T-helper 2 cell (primary cell): Measurements from ENCODE around the gene PKP4.
"Not testable (repeated sequence)": the region's sequence is repeated elsewhere in the genome, so short reads cannot be mapped to it uniquely, and the experiment has no call there.

Experiments used
- DNase-seq, 5 experiments: peaks; one replicate each; pipeline versions ENCODE4 v3.0.0 to v3.0.0-alpha.2; 2012 to 2022

The PKP4 gene

DNA sequence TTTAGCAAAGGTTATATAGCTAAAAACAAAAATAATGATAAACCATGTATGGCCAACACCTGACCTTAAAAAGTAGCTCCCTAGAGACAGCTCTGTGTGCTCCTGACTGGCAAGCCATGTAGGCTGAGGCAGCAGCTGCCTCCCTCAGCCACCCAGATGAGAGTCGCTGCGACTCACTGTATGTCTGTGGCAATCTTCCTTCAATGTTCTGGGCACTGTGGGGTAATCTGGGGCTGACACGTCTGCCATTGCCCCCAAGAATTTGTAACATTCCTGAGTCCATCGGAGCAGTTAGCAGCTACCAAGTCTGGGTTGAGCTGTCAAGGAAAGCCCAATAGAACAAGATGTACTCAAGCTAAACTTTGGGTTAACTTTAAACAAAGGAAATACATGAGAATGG lies 232.0 kb downstream of the PKP4 start:
- no peak for DNase-seq

DNA sequence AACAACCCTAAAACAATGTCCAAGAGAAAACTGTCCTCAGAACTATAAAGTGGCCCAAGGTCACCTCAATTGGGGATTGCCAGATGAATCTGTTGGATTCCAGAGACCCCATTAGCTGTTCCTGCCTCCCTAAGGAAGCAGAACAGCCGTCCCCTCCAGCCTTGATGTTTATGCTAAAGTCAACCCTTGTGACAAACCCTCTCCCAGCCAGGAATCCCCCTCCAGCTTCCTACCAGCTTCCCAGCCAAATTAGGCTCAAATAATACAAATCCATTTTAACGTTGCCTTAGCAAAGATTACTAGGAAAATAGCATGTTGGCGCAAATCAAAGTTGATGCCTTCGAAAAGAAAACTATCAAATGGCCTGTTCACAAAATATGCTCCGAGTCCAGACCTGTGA lies 232.6 kb downstream of the PKP4 start:
- no peak for DNase-seq

DNA sequence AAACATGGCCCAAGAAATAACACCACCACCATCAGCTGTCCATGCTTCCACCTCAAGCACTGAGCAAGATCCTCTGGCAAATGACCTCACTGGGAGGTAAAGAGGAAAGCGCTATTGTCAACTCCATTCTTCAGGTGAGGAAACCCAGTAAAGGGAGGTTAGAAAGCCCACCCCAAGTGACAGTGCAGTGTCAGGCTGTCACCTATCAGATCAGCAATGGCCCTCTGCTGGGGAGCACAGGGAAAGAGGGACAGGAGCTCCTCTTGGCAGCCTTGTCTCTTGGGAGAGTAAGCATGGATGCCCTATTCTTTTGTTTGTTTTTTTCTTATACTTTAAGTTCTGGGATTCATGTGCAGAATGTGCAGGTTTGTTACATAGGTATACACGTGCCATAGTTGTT lies 234.1 kb downstream of the PKP4 start:
- DNase-seq = no peak

DNA sequence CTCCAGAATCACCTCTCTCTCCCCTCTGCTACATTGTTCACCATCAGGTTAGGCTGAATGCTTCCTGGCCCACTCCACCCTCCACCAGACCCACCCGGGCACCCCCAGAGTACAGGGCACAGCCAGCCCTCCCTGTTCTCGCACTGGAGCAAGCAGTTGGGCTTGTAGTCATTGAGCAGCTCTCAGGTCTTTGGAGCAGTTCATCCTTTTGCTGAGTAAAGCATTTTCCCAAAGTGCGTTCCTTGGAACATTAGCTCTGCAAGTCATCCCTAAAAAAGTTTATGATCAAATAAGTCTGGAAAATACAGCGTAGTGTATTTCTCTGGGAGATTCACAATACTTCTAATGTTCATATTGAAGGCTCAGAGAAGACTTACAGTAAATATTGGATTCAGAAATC lies 234.9 kb downstream of the PKP4 start:
- no peak for DNase-seq

DNA sequence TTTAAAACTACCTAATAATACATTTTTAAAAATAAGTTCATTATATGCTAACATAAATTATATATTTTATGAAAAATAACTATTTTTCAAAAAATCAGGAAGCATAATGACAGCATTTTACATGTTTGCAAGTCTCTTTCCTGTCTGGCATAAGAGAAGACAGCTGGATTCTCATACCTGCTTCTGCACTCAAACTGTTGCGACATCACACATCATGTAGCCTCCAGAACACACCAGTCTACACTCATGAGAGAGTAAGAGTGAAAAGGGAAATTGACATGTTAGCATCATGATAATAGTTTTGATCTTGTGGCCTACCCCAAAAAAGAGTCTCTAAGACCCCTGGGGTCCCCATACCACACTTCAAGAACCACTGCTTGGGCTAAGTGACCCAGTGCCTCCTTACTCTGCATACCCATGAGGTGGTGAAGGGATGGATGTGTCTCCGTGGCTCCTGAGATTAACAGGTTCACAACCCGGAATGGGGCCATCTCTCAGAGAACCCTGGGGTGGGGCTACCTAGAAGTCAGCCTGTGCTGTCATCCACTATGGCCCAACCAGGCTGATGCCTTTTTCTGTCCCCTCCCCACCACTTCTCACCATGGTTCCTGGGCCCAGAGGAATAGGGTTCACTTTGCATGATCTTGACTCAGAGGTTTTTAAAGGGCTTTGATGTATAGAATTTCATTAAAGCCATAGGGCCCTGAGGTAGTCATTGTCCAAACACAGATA lies 235.8 kb downstream of the PKP4 start:
- no peak for DNase-seq

DNA sequence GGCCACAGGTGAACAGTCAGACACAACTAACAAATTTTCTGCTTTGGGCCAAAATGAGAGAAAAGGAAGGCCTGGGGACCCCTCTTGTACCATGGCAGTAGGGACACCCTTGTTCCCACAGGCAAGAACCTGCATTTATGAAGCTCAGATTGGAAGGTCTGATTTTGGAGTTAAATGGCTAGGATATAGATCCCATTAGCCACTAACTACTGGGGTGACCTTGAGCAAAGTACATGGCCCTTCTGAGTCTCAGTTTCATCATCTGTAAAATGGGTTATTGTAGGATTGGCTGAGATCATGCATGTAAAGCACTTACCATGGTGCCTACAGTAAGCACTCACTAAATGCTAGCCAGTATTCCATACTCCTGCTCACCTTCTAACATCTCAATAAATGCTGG lies 236.7 kb downstream of the PKP4 start:
- no peak for DNase-seq

DNA sequence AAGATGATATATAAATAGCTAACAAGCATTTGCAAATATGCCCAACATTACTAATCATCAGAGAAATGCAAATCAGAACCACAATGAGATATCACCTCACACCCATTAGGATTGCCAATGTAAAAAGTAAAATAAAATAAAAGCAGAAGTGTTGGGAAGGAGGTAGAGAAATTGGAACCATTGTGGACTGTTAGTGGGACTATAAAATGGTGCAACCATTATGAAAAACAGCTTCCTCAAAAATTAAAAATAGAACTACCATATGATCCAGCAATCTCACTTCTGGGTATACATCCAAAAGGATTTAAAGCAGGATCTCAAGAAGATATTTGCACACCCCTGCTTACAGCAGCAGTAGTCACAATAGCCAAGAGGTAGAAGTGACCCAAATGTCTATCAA lies 238.6 kb downstream of the PKP4 start:
- no peak for DNase-seq

DNA sequence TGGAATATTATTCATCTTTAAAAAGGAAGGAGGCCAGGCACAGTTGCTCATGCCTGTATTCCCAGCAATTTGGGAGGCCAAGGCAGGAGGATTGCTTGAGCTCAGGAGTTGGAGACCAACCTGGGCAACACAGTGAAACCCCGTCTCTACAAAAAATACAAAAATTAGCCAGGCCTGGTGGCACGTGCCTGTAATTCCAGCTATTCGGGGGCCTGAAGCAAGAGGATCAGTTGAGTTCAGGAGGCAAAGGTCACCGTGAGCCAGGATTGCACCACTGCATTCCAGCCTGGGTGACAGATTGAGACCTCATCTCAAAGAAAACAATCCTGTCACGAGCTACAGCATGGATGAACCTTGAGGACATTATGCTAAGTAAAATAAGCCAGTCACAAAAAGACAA lies 239.0 kb downstream of the PKP4 start:
- not testable (repeated sequence) for DNase-seq

DNA sequence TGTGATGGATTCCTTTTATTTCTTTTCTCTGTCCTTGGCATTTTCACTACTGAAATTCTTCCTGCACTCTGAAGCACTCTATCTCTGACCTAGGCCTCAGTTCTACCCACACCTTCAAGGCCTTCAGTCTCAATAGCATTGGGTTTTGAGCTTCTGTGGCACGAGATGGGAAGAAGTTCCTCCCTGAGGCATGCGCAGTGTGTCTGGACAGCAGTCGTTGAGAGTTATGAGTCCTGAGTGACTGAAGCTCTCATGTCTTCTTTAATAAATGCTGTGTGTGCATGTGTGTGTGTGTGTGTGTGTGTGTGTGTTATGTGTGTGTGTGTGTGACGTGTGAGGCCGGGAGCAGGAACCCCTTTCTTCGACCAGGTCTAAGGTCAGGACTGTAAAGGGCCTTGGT lies 242.6 kb downstream of the PKP4 start:
- no peak for DNase-seq

DNA sequence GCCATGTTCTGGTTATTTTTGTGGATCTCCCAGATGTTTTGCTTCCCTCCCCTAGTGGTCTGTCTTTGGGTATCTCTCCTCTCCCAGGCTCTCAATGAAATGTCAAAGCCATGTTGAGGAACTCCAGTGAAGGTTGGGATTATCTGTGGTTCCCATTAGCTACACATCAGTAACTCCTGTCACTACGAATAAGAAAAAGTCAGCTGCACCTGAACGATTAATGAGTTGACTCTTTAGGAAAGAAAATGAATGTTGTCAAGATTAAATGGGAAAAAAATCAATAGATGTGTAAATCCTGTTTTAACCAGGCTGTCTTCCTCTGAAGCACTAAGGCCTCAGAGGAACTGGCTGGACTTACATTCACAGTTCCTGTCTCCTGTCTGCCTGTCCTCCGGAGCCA lies 244.3 kb downstream of the PKP4 start:
- DNase-seq = no peak

DNA sequence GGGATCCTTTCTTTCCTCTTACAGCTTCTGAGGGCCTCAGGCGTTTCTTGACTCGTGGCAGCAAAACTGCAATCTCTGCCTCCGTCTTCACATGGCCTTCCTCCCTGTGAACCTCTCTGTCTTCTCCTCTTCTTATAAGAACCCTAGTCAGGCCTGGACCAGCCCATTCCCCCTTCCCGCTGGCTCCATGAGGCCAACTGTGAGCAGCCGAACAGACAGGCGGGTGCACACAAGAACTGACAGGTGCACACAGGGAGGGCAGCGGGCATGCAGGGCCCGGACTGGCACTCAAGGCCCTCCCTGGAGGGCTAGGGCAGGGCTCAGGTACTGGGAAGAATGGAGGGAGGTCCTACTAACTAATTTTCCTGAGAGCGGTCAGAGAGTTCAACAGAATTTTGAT lies 246.0 kb downstream of the PKP4 start:
- no peak for DNase-seq

DNA sequence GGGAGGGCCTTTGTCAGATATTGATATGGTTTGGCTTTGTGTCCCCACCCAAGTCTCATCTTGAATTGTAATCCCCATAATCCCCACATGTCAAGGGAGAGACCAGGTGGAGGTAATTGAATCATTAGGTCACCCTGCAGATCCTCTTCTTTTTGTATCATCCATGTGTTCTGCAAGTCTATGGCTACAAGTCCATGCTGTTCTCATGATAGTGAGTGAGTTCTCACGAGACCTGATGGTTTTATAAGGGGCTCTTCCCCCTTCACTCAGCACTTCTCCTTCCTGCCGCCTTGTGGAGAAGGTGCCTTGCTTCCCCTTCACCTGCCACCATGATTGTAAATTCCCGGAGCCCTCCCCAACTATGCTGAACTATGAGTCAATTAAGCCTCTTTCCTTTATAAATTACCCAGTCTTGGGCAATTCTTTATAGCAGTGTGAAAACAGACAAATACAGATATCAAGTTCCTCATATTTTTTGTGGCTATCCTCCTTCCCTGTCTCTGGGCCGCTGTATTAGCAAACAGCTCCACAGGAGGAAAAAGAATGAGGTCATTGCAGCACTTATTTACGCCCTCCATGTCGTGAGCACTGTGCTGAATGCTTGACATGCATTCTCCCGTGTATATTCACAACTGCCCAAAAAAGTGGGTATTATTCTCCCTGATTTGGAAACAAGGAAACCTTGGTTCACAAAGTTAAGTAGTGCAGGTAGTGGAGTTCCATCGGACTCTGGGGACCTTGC lies 248.1 kb downstream of the PKP4 start:
- DNase-seq = not testable (repeated sequence)

DNA sequence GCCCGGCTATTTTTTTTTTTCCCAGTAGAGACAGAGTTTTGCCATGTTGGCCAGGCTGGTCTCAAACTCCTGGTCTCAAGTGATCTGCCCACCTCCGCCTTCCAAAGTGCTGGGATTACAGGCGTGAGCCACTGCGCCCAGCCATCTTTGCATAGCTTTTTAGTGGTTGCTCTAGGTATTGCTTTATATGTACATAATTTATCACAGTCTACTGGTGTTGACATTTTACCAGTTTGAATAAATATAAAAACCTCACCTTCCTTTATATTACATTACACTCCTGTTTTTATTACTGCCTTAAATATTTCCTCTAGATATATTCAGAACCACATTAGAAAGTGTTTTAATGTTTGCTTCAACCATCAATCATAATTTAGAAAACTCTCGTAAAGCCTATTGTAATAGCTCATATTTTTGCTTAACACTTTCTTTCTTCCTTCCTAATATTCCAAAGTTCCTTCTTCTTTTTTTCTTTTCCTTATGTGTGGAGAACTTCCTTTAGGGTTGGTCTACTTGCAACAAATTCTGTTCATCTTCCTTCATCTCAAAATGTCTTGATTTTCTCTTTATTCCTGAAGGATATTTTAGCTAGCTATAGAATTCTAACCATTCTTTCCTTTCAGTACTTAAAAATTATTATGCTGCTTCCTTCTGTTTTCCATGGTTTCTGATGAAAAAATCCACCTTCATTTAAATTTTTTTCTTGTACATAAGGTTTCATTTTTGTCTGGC lies 256.2 kb downstream of the PKP4 start:
- no peak for DNase-seq

DNA sequence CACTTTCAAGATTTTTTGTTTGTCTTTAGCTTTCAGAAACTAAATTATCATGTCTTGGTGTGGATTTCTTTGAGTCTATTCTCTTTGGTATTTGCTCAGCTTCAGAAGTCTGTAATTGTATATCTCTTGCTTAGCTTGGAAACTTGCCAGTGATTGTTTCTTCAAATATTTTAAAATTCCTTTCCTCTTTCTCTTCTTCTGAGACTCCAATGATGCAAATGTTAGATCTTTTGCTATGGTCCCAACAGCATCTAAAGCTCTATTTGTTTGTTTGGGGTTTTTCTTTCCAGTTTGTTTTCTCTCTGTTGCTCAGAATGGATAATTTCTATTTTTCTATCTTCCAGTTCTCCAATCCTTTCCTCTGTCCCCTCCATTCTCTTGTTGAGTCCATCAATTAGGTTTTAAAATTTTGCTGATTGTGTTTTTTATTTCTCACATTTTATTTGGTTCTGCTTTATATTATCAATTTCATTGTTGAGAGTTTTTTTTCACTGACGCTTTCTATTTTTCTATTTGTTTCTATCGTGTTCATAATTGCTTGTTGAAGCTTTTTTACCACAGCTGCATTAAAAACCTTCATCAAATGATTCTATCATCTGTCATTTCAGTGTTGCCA lies 256.9 kb downstream of the PKP4 start:
- DNase-seq = no peak

DNA sequence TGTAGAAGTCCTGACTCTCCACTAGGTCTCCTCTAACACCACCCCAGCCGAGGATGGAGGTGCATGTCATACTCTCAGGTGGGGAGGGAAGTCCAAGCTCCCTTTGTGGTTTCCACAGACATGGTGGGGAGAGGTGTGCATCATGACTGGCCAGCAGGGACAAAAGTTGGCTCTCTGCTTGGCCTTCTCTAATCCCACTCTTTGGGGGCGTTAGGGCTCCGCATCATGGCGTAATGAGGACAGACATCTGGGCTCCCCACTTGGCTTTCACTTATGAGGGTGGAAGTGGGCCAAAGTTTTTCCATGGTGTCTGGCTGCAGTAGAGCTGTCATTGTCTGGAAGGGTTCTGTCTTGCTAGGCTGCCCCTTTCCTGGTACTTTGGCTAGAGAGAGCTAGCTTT lies 257.7 kb downstream of the PKP4 start:
- no peak for DNase-seq

DNA sequence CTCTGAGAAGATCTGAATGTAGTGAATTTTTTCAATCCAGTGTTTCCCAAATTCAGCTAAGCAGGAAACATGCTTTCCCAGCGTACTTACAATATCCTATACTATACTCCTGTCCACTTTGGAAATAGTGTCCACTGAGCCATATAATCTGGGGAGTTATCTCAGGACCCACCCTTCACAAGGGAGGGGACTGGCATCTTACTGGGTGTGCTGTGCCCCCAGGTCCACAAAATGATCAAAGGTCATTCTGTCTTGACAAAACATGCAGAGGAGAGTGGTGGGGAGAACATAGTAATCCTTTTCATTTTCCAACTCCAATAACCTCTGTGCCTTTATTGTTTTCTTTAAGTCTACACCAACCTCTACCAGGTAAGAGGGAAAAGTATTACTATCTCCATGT lies 258.6 kb downstream of the PKP4 start:
- no peak for DNase-seq

DNA sequence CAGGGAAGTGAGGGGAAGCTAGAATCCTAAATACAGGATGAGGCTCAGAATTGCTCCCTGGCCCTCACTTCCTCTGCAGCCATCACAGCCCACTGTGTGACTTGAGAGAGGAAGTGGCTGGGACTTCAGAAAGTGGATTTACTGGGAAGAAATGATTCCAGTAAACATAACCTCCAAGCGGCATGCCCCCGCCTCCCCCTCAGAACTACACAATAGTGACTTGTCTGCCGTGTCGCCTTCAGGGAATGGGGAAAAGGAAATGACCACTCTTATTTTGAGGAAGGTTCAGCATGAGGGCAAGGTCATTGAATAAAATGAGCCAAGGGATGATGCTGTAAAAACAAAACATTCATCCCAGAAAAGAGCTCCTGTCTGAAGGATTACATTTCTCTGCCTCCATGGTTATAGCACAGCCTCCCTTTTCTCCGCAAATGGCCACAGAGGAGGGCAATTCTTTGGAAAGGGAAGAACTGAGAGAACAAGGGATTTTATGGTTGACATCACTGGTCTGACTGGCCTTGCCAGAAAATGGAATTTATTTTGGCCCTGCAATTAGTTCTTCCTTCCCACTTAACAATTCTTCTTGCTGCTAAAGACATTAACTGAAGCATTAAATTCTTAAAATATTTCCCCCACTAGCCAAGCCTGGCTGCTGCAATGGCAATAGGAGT lies 259.5 kb downstream of the PKP4 start:
- no peak for DNase-seq

DNA sequence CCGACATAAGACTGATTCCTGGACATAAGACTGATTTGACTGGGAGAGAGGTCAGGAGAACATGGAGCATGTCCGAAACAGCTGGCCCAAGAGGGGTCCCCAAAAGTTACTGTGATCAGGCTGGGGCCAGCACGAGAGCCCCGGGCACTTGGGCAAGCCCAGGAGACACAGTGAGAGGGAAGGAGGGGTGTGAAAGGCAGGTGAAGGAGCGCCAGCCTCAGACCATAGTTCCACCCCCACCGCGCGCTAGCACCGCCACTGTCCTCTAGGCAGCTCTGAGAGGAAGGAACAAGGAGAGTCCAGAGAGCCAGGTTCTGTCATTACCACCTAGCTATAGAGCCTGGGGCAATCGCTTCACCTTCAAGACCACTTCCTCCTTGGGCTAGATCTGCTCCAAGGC lies 260.2 kb downstream of the PKP4 start:
- no peak for DNase-seq

DNA sequence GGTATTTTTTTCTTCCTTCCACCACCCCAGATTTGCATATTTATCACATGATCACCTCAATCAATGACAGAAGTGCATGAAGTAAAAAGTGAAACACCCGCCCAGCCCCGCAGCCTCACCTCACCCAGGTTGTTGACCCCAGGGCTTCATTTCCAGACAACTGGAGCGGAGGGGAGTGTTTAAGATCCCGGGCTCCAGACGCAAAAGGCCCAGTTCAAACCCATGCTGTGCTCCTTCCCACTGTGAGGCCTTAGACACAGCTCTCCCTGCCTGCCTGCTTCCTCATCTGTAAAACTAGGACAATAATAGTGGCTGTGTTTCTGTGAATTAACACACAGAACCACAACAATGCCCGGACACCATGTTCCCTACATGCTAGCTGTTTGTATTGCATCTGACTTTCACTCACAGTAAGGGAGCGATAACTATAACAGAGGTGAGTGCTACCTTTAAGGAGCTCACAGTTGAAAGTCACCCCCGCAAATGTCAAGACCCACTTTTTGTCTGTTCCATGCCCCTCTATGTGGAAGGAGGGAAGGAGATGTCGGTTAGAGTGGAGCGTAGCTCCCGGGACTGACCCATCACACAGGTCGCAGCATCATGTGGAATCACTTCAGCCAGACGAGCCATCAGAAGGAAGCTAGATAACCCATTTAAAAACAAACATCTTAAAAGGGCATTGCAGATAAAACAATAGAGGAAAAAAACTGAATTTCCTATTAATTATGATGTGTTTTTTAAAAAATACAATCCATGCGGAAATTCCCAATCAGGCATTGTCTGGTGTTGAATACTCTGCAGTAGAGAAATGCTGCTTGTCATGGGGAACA lies 260.8 kb downstream of the PKP4 start:
- DNase-seq = no peak

DNA sequence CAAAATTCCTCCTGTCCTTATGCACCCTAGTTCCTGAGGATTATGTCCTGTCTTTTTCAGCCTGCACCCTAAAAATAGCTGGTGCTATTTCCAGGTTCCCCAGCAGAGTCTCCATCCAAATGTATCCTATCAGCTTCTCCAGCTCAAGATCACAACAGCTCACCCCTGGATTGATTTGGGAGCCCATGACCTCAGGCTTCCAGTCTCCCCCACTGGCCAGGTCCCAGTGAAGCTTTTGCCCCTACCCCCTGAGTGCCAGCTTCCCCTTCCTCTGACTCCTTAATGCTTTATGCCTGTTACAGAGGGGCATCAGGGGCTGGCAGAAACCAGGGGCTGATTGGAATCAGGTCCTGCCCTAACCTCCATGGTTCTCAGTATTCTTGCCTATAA lies 261.4 kb downstream of the PKP4 start:
- no peak for DNase-seq

DNA sequence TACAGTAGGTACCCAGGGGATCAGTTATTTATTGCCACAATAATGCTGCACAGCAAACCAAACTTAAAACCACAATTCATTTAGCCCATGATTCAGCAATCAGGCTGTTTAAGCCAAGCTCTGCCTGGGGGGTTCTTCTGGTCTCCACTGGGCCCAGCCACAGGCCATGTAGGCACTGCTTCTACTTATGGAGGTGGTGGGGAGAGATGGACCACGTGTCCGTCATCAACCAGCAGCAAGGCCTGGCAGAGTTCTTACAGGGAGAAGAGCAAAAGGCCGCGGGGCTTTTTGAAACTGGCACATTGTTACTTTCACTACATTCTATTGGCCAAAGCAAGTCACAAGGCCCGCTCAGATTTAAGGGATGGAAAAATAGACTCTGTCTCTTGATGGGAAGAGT lies 262.1 kb downstream of the PKP4 start:
- DNase-seq = no peak

DNA sequence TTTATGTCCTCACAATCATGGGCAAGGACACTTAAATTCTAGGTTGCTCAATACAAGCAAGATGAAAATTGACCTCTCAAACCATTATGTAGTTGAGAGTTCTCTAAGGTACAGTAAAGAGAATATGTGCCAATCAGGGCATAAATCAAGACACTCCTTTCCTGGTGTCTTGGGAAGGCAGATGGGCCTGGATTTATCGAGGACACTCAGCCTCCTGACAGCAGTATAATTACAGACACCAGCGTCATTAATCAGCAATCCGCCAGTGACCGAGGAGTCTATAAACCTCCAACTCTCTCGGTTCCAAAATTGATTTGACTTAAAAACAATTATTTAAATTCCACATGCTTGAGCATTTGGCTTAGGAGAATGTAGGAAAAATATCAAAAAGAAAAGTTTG lies 262.7 kb downstream of the PKP4 start:
- no peak for DNase-seq
